A673 (cell line): ENCODE measurements around the gene APBB2.

ENCODE experiments used
- CTCF ChIP-seq: fragments of 300-800, 200-600 bp; sonication (generic); conservative IDR thresholded peaks from 2 replicates; pipeline ENCODE4 v1.5.1; 2017; ENCODE audit warnings: low read depth, mild to moderate bottlenecking, antibody characterized with exemption, low read length, moderate library complexity, mixed read lengths
- EZH2 ChIP-seq: fragments of 200-600 bp; sonication (generic); IDR thresholded peaks from 2 replicates; pipeline ENCODE4 v1.6.1; 2017; ENCODE audit warnings: borderline replicate concordance, low read depth, mild to moderate bottlenecking, mixed read lengths, antibody characterized with exemption, low read length; ENCODE audit not compliant: poor library complexity, severe bottlenecking

DNA sequence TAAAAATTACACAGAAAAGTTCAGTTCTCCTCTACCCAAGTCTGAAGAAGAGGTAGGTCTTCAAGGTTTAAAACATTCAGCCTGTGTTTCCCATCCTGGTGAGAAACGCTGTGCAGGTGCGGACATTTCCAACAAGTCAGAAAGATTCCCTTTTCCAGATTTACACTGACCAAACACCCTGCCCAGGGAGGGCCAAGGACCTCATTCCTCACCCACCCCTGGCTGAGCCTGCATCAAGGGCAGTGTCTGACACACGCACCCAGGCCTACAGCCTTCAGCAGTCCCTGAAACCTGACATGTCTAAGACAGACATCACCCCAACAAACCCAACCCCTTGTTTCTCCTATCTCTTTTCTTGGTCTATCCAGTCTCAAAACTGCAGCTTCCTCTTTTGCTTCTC, 105.9 kb downstream of the APBB2 start:
- no peak for TF ChIP-seq CTCF
- no peak for TF ChIP-seq EZH2
